A673 (cell line): ENCODE measurements around the gene CNTNAP4. TPM values are rescaled to one million over a fixed set of nuclear protein-coding genes. Genes with fewer than 3 reads are reported as not detected.

Experiments used
- BruUV-seq: library from RNA; stranded (reverse); fragments of 400-500 nt; replicated peaks from 2 replicates; lab custom pipeline; 2021; lab: Mats Ljungman, UMichigan
- CTCF ChIA-PET: fragments of 300-600 bp; sonication (Branson Sonifier 250); formaldehyde crosslinking; loops from one replicate; lab custom pipeline; 2022; ENCODE audit warnings: antibody characterized with exemption; lab: Charles Lee
- POLR2A ChIA-PET: fragments of 300-600 bp; sonication (Branson Sonifier 250); formaldehyde crosslinking; loops from one replicate; lab custom pipeline; 2022; ENCODE audit warnings: antibody characterized with exemption; ENCODE audit not compliant: low non-redundant PET; lab: Charles Lee
- DNase-seq: peaks from one replicate; pipeline ENCODE4 v3.0.0-alpha.2; 2015; ENCODE audit warnings: low spot score
- H3K27ac ChIP-seq: fragments of 200-600 bp; sonication (generic); 2 replicates; pipeline ENCODE4 v1.5.1; 2016; ENCODE audit warnings: mixed run types, low read depth, mild to moderate bottlenecking, mixed read lengths, antibody characterized with exemption, low read length; ENCODE audit not compliant: poor library complexity, severe bottlenecking
- H3K27me3 ChIP-seq: fragments of 200-600 bp; sonication (generic); replicated peaks from 2 replicates; pipeline ENCODE4 v1.6.1; 2017; ENCODE audit warnings: mixed run types, low read depth, mild to moderate bottlenecking, mixed read lengths, antibody characterized with exemption, low read length; ENCODE audit not compliant: insufficient read depth, poor library complexity
- H3K36me3 ChIP-seq: fragments of 200-600 bp; sonication (generic); 2 replicates; pipeline ENCODE4 v1.6.1; 2016; ENCODE audit warnings: mixed run types, mild to moderate bottlenecking, mixed read lengths, antibody characterized with exemption, low read length; ENCODE audit not compliant: insufficient read depth, poor library complexity, severe bottlenecking
- H3K4me1 ChIP-seq: fragments of 200-600 bp; sonication (generic); 2 replicates; pipeline ENCODE4 v1.6.1; 2017; ENCODE audit warnings: mixed run types, mild to moderate bottlenecking, mixed read lengths, antibody characterized with exemption, low read length; ENCODE audit not compliant: insufficient read depth, poor library complexity, severe bottlenecking
- H3K4me3 ChIP-seq: fragments of 200-600 bp; sonication (generic); 2 replicates; pipeline ENCODE4 v1.5.1; 2016; ENCODE audit warnings: low read depth, mixed run types, mild to moderate bottlenecking, mixed read lengths, low read length; ENCODE audit not compliant: poor library complexity, severe bottlenecking
- H3K9me3 ChIP-seq: fragments of 200-600 bp; sonication (generic); 2 replicates; pipeline ENCODE4 v1.6.1; 2016; ENCODE audit warnings: mixed run types, low read depth, mild to moderate bottlenecking, mixed read lengths, antibody characterized with exemption, low read length; ENCODE audit not compliant: poor library complexity, severe bottlenecking
- EZH2 ChIP-seq: fragments of 200-600 bp; sonication (generic); IDR thresholded peaks from 2 replicates; pipeline ENCODE4 v1.6.1; 2017; ENCODE audit warnings: borderline replicate concordance, low read depth, mild to moderate bottlenecking, mixed read lengths, antibody characterized with exemption, low read length; ENCODE audit not compliant: poor library complexity, severe bottlenecking
- intact Hi-C: fragments of 100-400 bp; cut with micrococcal nuclease; formaldehyde crosslinking; loops from one replicate; pipeline ENCODE4 v1.10.0; 2022; ENCODE audit not compliant: unreplicated experiment
- total RNA-seq: library from RNA; stranded (reverse); gene quantifications from 2 replicates; pipeline ENCODE4 v1.2.3, GENCODE V29; 2021
- TF ChIP-seq, protein P1 (sequence below): fragments of 300-800, 200-600 bp; sonication (generic); conservative IDR thresholded peaks from 2 replicates; pipeline ENCODE4 v1.5.1; 2017; ENCODE audit warnings: low read depth, mild to moderate bottlenecking, antibody characterized with exemption, low read length, moderate library complexity, mixed read lengths

The CNTNAP4 gene
- total RNA-seq, 1 experiment from 2014 or later: not detected

- Histone ChIP-seq H3K27ac (no peak overlapping the region), H3K27me3 (peaks cover 20% of the 10 kb centered on the region), H3K4me3 (no peak overlapping the region), H3K36me3 (no peaks in the 10 kb centered on the region), H3K9me3 (no peaks in the 10 kb centered on the region), H3K4me1 (no peaks in the 10 kb centered on the region)
- TF ChIP-seq EZH2: no peak
- DNase-seq: no peak
- ChIA-PET CTCF (no interaction called here), POLR2A (no interaction called here)
- no TSS peak for BruUV-seq
- intact Hi-C loops: no loop called here
These were observed 210.8 kb downstream of the CNTNAP4 start for GRCh38 chr16:76488065-76488417.

- Histone ChIP-seq H3K9me3 (no peaks in the 10 kb centered on the region), H3K27me3 (peaks cover 20% of the 10 kb centered on the region), H3K4me1 (no peaks in the 10 kb centered on the region), H3K27ac (no peak overlapping the region), H3K36me3 (no peaks in the 10 kb centered on the region), H3K4me3 (no peak overlapping the region)
- intact Hi-C loops: no loop called here
- ChIA-PET POLR2A (no interaction called here), CTCF (no interaction called here)
- TF ChIP-seq EZH2: no peak
- TF ChIP-seq, protein P1, sequence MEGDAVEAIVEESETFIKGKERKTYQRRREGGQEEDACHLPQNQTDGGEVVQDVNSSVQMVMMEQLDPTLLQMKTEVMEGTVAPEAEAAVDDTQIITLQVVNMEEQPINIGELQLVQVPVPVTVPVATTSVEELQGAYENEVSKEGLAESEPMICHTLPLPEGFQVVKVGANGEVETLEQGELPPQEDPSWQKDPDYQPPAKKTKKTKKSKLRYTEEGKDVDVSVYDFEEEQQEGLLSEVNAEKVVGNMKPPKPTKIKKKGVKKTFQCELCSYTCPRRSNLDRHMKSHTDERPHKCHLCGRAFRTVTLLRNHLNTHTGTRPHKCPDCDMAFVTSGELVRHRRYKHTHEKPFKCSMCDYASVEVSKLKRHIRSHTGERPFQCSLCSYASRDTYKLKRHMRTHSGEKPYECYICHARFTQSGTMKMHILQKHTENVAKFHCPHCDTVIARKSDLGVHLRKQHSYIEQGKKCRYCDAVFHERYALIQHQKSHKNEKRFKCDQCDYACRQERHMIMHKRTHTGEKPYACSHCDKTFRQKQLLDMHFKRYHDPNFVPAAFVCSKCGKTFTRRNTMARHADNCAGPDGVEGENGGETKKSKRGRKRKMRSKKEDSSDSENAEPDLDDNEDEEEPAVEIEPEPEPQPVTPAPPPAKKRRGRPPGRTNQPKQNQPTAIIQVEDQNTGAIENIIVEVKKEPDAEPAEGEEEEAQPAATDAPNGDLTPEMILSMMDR: no peak
- DNase-seq: no peak
- BruUV-seq: no TSS peak
These were observed 212.9 kb downstream of the CNTNAP4 start for GRCh38 chr16:76490036-76490639.

GRCh38 chr16:76500006-76500405 lies 222.8 kb downstream of the CNTNAP4 start:
- no peaks in the 10 kb centered on the region for H3K9me3 ChIP-seq
- ChIA-PET POLR2A (no interaction called here), CTCF (no interaction called here)
- TF ChIP-seq EZH2: no peak
- TF ChIP-seq, protein P1: no peak
- no peak overlapping the region for H3K27ac ChIP-seq
- H3K4me1 ChIP-seq: no peaks in the 10 kb centered on the region
- no TSS peak for BruUV-seq
- H3K4me3 ChIP-seq: no peak overlapping the region
- peaks cover 2% of the 10 kb centered on the region for H3K27me3 ChIP-seq
- intact Hi-C loops: no loop called here
- no peaks in the 10 kb centered on the region for H3K36me3 ChIP-seq
- no peak for DNase-seq

DNA sequence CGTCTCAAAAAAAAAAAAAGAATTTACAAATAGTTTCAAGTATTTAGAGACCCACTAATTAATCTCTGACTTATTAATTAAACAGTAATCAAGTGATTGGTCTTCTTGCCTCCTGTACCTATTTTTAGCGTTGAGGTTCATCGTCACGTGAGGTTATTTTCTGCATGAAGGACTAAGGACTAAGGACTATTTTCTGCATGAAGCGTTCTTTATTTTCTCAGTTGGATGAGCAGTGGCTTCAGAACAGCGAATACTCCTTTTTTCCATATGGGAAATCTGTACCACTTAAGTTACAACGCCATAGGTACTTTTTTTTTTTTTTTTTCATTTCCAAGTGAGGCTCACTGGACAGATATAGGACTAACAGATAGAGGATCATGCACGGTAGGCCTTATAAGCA lies 224.9 kb downstream of the CNTNAP4 start:
- no peak for DNase-seq
- CTCF ChIA-PET: no interaction called here
- POLR2A ChIA-PET: no interaction called here
- no peak overlapping the region for H3K4me3 ChIP-seq
- no peak overlapping the region for H3K27ac ChIP-seq
- H3K4me1 ChIP-seq: no peaks in the 10 kb centered on the region
- no peaks in the 10 kb centered on the region for H3K36me3 ChIP-seq
- TF ChIP-seq, protein P1: no peak
- TF ChIP-seq EZH2: no peak
- no peaks in the 10 kb centered on the region for H3K9me3 ChIP-seq
- no peaks in the 10 kb centered on the region for H3K27me3 ChIP-seq
- BruUV-seq: no TSS peak
- intact Hi-C loops: no loop called here
